Measurements from ENCODE around the gene CERS2. TPM values are rescaled to one million over a fixed set of nuclear protein-coding genes. Genes with fewer than 3 reads are reported as not detected.

The CERS2 gene
- total RNA-seq, 2 donors from 2014 or later = 117 to 141 TPM

DNA sequence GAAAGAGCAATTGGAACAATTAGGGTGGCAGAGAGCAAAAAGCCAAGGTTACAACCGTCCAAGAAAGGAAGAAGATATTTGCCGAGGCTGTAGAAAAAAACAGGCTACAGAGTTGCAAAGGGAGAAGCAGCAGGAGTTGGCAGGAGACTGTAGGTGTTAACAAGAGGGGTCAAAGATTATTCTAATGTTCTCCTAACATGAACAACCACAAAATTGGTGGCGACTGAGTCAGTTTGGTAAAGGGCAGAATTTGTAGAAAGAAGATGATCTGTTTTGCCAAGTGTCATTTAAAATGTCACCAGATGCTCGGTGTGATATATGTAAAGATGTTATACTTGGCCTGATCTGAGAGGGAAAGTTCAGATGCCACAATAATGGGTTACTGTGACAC lies 33.2 kb upstream of the CERS2 start:
- H3K4me1 ChIP-seq (replicated peaks) = peaks cover 7% of the 10 kb centered on the region
- DNase-seq (ENCODE audit: low spot score) = no peak
- no peaks in the 10 kb centered on the region for H3K27me3 ChIP-seq (replicated peaks; ENCODE audit: insufficient read depth)
- no peaks in the 10 kb centered on the region for H3K36me3 ChIP-seq
- intact Hi-C loops (cut with DNase I) = no loop called here
- TF ChIP-seq POLR2A (IDR thresholded peaks at IDR 0.05) (no peak), POLR2AphosphoS5 (IDR thresholded peaks at IDR 0.05) (no peak)
- TF ChIP-seq, protein P1, sequence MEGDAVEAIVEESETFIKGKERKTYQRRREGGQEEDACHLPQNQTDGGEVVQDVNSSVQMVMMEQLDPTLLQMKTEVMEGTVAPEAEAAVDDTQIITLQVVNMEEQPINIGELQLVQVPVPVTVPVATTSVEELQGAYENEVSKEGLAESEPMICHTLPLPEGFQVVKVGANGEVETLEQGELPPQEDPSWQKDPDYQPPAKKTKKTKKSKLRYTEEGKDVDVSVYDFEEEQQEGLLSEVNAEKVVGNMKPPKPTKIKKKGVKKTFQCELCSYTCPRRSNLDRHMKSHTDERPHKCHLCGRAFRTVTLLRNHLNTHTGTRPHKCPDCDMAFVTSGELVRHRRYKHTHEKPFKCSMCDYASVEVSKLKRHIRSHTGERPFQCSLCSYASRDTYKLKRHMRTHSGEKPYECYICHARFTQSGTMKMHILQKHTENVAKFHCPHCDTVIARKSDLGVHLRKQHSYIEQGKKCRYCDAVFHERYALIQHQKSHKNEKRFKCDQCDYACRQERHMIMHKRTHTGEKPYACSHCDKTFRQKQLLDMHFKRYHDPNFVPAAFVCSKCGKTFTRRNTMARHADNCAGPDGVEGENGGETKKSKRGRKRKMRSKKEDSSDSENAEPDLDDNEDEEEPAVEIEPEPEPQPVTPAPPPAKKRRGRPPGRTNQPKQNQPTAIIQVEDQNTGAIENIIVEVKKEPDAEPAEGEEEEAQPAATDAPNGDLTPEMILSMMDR (IDR thresholded peaks at IDR 0.05) = no peak
- H3K27ac ChIP-seq = peak overlapping the region; percentile 91 to 96
- H3K9me3 ChIP-seq = no peaks in the 10 kb centered on the region
- WGBS = 11% methylated on average over 4 of the region's 4 CpGs
- peak overlapping the region; percentile 61 to 72 for H3K4me3 ChIP-seq

DNA sequence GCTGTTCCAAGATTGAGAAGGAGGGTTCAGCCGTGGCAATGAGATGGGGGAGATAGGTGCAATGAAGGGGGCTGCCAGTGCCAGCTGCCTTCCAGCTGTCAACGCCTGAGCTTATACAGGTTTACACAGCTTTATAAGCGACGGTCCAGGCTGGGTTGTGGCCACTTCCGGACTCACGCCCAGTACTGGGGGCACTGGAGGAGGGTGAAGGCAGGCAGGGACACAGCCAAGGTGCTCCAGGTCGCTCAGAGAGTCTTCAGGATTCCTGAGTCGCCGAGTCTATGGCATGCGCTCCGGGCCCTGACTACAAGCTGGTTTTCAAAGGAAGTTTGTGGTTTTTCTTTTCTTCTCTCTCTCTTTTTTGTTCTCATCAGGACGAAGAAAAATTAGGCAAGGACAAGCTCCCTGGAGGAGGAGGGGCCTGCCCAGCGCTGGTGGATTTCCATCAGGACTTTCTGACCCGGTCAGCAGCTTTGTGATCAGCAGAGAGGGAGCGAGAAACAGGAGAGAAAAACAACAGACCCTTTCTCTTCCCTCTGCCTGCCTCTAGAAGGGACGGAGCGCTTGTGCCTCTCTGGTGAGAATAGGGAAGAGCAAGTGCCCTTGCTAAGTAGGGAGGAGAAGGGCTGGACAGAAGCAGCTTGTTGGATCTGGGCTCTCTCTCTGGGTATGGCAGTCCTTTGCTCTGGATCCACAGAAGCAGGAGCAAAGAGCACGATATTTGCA lies 31.9 kb upstream of the CERS2 start, which contains the start of gene MINDY1:
Gene MINDY1, minus strand, starts transcription at position 576 of the 726 bp plus-strand sequence. CDS start 4,285 bp downstream, outside the sequence.
- peak within 1 kb of the TSS; percentile 91 to 96 for H3K27ac ChIP-seq
- H3K4me3 ChIP-seq = peak within 1 kb of the TSS; percentile 33 to 48
- DNase-seq (ENCODE audit: low spot score) = peak; percentile 70
- TF ChIP-seq POLR2AphosphoS5 (IDR thresholded peaks at IDR 0.05) = peak; percentile 76
- TF ChIP-seq, protein P1 (IDR thresholded peaks at IDR 0.05) = peak in 2 of 4 experiments; percentile 54 to 62
- peak; percentile 39 for TF ChIP-seq POLR2A (IDR thresholded peaks at IDR 0.05)
- intact Hi-C loops (cut with DNase I) = no loop called here
- WGBS = 2% methylated on average over 18 of the region's 18 CpGs
- H3K9me3 ChIP-seq = no peaks in the 10 kb centered on the region
- H3K36me3 ChIP-seq = no peaks in the 10 kb centered on the region
- peaks cover 7% of the 10 kb centered on the region for H3K4me1 ChIP-seq (replicated peaks)
- no peaks in the 10 kb centered on the region for H3K27me3 ChIP-seq (replicated peaks; ENCODE audit: insufficient read depth)

DNA sequence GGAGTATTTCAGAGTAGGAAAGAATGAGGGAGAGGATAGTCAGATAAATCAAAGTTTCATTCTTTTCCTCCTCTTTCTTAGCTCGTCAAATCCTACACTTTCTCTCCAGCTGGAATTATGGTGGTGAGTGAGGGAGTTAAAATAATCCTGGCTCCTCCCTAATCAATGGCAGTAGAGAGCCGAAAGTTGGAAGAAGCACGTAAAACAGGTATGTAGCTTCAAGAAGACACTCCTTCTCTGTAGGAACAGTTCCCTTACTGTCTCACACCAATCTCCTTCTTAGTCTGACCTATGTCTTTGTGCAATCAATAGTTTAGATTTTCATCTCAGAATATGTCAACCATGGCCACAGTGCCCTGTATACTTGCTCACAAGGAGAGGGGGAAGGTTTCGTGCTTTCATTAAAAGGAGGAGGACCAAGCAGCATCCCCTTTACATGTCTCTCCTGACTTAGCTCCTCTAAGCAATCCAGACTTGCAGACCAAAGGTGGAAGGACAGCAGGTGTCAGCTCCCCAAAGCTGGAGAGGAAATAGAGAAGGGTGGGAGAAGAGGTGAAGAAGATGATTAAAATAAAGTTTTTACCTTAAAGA lies 31.2 kb upstream of the CERS2 start:
- Histone ChIP-seq H3K9me3 (no peaks in the 10 kb centered on the region), H3K36me3 (no peaks in the 10 kb centered on the region), H3K4me3 (peak overlapping the region; percentile 33 to 48), H3K27ac (peak overlapping the region; percentile 91 to 96), H3K27me3 (replicated peaks; ENCODE audit: insufficient read depth) (no peaks in the 10 kb centered on the region), H3K4me1 (replicated peaks) (peaks cover 7% of the 10 kb centered on the region)
- intact Hi-C loops (cut with DNase I) = no loop called here
- 5% methylated on average over 4 of the region's 4 CpGs for WGBS
- TF ChIP-seq, protein P1 (IDR thresholded peaks at IDR 0.05) = no peak
- no peak for TF ChIP-seq POLR2AphosphoS5 (IDR thresholded peaks at IDR 0.05)
- no peak for TF ChIP-seq POLR2A (IDR thresholded peaks at IDR 0.05)
- no peak for DNase-seq (ENCODE audit: low spot score)

DNA sequence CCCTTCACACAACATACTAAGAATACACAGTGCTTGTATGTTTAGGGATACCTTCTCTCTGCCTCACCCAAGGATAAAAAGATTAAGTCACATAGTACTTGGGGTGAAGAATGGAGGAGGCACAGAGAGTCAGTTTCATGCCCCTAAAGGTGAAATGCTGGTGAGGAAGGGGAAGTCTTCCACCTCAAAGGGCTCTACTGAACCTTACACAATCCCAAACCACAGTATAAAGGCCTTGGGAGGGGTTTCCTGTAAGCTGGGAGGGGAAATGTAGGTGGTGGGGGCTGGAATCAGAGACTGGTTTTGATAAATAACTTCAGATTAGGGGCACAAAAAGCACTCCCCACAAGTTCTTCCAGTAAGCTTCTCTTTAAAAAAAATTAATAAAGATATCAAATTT lies 28.5 kb upstream of the CERS2 start:
- intact Hi-C loops (cut with DNase I) = no loop called here
- Histone ChIP-seq H3K4me3 (no peak overlapping the region), H3K9me3 (no peaks in the 10 kb centered on the region), H3K36me3 (peaks cover 5 to 10% of the 10 kb centered on the region in 2 donors), H3K27me3 (replicated peaks; ENCODE audit: insufficient read depth) (no peaks in the 10 kb centered on the region), H3K27ac (no peak overlapping the region), H3K4me1 (replicated peaks) (peaks cover 7% of the 10 kb centered on the region)
- no peak for DNase-seq (ENCODE audit: low spot score)
- no peak for TF ChIP-seq POLR2A (IDR thresholded peaks at IDR 0.05)
- no peak for TF ChIP-seq POLR2AphosphoS5 (IDR thresholded peaks at IDR 0.05)
- TF ChIP-seq, protein P1 (IDR thresholded peaks at IDR 0.05) = no peak

Measured in prostate gland (tissue), 2 donors.